Activated CD4-positive, alpha-beta T cell treated with anti-CD3 and anti-CD28 coated beads, Interleukin-2, Interleukin-6, amounts not matched to agents 100 ng/mL and 50 ng/mL, durations not matched to agents 16 hours and 8 hours (primary cell): ENCODE measurements around the gene HLA-A.
"Not testable (repeated sequence)": the region's sequence is repeated elsewhere in the genome, so short reads cannot be mapped to it uniquely, and the experiment has no call there.

Source experiments
- DNase-seq: peaks from one replicate; pipeline ENCODE4 v3.0.0-alpha.2; 2020

The HLA-A gene

GRCh38 chr6:29963697-29964096 is 21.4 kb downstream of the HLA-A start:
- not testable (repeated sequence) for DNase-seq

- DNase-seq = no peak
Observed at GRCh38 chr6:29964518-29964886, 22.2 kb downstream of the HLA-A start.

DNA sequence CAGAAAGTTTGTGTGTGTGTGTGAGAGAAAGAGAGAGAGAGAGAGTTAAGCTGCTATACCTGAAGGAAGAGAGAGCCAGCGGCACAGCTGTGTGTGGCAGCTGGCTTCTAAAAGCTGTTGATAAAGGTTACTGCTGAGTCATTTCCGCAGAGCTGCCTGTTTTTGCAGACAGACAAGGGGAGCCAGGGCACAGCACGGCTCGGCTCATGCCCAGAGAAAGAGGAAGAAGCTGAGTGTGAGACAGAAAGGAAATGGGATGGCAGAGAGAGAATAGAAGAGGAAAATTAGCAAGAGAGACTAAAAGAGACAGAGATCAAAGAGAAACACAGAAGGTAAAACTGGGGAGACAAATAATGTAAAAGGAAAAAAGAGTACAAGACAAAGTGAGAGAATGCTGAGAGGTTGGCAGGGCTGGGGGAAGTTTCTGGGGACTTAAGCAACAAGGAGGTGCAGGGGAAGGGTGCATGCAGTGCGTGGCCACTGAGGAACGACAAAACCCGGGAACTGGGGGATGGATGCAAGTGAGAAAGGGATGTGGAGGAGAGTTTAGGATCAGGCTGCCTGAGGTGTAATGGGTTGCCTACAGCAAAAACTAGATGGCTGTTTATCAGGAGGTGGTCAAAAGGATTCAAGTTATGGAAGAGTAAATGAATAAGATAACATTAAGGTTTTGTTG is 22.7 kb downstream of the HLA-A start:
- peak; percentile 93 for DNase-seq

DNA sequence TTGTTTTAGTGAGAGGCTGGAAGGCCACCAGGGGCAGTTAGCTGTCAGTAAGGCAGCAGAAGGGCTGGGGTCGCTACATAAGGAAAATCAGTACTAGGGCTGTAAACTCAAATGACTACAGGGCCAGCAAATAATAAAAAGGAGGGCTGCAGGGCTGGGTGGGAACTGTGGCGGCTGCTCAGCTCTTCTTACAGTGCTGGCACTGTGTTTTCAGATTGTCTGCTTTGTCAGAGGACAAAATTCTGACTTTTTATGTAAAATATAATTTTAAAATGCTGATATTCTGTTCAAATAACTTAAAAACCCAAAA is 23.2 kb downstream of the HLA-A start:
- DNase-seq = no peak

DNA sequence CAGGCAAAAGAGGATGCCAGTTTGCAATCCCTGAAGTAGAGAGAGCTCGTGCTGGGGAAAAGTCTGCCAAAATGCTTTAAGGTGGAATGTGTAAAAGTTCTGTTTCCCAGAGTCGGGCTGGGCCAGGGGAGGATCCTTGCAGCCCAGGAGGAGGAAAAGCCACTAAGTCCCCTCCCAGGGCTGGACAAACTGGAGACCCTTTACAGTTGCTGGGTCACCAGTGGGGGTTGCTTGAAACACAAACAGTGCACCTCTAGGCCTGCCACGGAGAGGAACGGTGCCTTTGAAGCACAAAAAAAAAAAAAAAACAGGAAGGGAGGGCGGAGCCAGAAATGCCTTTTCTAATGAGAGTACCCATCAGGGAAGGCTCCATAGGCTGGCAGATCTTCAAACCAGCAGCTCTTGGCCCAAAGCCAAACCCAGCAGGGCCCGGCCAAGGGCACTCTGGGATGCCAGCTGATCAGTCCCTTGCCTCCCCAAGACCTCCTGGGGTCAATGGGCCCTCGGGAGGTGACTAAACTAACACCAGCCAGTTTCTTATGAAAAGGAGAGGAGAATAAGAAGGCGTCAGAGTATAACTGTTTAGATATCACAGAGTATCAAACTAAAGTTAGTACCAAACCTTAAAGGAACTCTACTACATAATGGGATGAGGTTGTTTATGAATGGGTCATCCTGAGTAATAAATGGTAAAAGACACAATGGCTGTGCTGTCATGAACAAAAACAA is 23.7 kb downstream of the HLA-A start:
- DNase-seq = peak; percentile 79

DNA sequence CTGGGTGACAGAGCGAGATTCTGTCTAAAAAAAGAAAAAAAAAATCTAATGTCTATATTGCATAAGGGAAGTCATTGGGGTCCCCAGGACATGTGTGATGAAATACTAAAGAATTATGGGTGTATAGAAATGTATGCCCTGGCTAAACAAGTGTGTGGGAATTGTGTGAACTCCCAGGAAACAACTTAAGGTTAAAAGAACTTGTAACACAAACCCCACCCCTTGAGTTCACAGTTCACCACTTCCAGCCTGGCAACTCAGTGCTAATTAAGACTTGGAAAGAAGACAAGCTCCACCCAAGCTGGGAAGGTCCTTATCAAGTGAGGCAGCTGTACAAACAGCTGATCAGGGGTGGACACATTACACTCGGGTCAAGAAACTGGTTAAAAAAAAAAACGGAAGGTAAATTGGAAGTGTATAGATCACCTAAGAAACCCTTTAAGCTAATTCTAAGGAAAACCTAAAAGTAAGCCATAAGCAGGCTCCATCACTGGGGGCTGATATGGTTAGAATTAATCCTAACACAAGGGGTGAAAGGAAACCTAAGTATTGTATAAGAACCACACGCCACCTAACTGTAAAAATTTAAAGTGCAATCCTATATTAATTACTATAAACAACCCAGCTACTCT is 25.2 kb downstream of the HLA-A start:
- peak; percentile 13 for DNase-seq

- DNase-seq = no peak
Observed at GRCh38 chr6:29968130-29968529, 25.8 kb downstream of the HLA-A start.

GRCh38 chr6:29968905-29969304 is 26.6 kb downstream of the HLA-A start:
- DNase-seq = no peak

DNA sequence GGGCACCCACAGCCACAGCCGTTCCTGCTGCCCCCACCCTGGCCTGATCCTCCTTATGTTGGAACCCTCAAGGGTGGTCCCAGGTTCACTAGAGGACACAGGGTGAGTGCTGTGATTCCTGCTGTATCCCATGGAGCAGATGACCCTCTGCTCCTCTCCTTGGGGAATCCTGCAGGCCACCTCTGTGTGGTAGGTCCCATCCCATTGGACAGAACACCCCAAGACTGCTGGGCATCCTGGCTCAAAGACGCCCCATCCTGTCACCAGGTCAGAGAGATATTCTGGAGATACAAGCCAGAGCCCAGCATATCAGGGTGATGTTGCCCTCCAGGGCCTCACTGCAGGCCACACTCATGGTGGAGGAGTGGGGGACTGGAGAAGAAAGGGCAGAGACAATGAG is 28.4 kb downstream of the HLA-A start:
- DNase-seq = no peak

DNA sequence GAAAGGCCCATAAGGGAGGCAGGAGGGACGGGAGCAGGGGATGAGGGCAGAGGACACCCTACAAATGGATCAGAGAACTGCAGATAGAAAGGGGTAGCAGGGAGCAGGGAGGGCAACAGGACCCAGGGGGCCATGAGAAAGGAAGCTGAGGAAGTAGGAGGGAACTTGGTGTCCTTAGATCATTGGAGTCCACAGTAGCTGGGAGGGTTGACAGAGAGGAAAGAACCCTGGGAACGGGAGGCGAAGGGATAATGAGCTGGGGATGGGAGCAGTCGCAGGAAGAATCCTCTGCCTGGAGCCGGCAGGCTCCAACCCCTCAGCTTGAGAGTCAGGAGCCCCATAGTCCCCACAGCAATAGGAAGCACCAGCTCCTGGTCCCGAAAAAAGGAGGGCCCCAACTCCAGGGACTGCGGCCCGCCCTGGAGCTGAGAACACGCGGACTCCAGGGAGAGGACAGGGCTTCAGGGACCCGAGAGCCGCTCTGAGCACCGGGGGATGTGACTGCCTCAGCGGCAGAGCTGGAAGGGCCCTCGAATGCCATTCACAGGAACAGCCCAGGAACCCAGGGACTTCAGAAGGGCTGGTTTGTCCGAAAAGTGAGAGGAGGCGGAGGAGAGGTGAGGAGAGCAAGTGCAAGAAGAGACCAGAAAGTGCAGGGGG is 32.7 kb downstream of the HLA-A start:
- DNase-seq = no peak

DNA sequence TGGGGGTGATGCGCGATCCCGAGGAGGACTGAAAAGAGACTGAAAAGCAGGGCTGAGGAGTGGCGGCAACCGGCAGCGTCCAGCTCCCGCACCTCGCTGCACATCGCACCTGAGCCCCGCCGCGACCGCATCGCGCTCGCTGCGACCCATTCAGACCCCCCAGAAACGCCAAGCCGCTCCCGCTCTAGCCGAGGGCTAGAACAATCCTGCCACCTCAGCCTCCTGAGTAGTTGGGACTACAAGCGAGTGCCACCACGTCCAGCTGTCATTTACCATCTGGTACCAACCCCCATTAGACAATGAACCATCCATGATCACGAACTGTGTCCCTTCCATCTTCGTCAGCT is 33.2 kb downstream of the HLA-A start:
- no peak for DNase-seq

DNA sequence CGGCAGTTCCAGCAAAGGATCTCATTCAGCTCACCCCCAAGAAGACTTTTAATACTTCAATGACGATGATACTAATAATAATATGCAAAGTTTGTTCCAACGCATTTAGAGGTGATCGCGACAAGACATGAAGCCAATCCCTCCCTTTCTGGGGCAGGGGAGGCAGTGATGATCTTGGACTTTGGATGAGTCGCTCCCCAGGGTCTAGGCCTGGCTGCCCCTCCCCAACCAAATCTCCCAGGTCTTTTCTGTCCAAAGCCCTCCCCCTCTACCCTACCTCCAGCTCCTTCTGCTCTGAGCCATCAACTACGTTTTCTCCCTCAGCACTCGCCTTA is 33.9 kb downstream of the HLA-A start:
- no peak for DNase-seq

DNA sequence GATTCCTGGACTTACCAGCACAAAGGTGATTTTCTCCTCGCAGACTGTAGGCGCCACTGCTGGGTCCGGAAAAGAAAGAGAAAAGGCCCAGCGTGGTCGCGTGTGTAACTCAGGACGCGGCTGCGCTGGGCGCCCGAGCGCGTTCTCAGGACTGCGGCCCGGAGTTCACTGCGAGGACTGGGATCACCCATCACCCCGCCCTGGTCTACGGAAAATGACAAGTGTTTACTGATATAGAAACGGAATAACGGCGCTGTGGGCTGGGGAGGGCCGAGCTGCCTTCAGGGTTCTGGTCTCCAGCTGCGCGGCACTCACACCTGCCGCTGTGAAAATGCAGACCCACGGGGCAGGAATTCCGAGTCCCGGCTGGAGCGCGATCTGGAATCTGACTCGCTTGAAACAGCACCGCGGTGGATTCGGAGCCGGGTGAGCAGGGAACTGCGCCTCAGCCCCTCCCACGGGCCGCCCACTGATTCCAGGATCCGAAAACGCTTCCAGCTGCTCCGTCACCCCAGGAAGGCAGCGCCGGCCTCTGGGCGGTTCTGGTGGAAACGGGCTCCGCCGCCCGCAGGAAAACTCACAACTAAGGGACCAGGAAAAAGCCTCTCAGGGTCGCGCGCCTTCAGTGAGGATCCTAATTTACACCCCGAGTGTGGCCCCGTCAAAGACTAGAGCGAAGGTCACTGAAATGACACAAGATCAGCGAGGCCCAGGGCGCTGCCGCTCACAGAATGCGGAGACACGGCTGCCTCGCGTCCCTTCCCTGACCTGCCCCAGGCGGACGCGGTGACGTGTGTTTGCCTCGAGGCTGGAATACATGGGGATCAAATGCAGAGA is 34.5 kb downstream of the HLA-A start:
- peak; percentile 63 for DNase-seq

GRCh38 chr6:29977425-29977727 is 35.0 kb downstream of the HLA-A start:
- no peak for DNase-seq

GRCh38 chr6:29980013-29980412 is 37.7 kb downstream of the HLA-A start:
- DNase-seq = not testable (repeated sequence)

- no peak for DNase-seq
Observed at GRCh38 chr6:29980511-29980910, 38.2 kb downstream of the HLA-A start.

DNA sequence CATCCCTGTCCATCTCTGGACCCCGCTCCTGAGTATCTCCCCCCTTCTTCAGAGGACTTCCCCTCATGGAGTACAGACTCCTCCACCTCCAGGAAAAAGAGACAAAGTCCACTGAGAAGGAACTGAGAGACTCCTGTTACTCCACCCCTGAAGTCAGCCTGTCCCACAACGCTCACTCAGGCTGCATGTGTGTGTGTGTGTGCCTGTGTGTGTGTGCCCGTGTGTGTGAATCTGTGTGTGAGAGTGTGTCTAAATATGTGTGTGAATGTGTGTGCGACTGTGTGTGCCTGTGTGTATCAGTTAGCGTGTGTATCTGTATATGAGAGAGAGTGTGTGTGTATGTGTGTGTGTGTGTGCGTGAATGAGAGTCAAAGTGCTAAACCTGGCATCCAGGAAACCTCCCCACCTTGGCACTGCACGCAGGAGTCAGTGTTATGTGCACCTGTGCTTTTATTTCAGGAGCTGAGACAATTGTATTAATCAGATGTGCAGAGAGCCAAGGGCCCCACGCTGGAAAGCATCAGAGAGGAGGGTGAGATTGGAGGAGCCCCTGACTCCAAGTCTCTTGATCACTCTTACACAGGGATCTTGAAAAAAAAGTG is 39.0 kb downstream of the HLA-A start:
- no peak for DNase-seq

DNA sequence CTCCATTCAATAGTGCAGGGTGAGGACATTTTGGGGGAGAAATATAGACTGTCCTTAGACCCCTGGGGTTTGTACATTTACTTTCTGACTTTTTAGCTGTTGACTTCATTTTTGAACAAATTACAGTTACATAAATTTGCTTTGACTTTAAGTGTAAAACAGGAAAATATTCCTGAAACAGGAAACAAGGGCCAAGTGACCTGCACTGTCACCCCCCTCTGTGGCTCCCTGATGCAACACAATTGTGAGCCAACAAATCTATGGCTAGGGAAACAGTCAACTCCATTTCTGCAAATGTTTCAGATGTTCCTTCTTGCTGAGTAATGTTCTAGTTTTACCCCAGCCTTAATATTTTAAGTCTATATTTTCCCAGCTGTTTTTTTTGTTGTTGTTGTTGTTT is 39.8 kb downstream of the HLA-A start:
- DNase-seq = no peak

GRCh38 chr6:29984232-29984631 is 41.9 kb downstream of the HLA-A start:
- no peak for DNase-seq

- DNase-seq = no peak
Observed at GRCh38 chr6:29984992-29985391, 42.7 kb downstream of the HLA-A start.

GRCh38 chr6:29986179-29986781 is 43.9 kb downstream of the HLA-A start:
- no peak for DNase-seq

DNA sequence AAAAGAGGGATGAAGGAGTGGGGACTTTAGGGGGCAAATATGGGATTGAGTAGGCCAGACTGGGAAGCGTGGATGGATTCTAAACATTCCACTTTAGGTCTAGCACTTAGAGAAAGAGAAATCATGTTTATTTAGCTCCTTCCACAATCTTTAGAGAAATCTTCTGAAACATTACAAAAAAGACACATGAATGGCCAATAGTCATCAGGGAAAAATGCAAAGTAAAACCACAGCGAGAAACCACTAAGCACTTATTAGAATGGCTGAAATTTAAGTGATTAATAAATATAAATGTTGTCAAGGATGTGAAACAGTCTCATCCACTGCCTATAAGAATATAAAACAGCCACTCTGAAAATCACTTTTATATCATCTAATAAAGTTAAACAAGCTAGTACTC is 46.9 kb downstream of the HLA-A start:
- DNase-seq = no peak

DNA sequence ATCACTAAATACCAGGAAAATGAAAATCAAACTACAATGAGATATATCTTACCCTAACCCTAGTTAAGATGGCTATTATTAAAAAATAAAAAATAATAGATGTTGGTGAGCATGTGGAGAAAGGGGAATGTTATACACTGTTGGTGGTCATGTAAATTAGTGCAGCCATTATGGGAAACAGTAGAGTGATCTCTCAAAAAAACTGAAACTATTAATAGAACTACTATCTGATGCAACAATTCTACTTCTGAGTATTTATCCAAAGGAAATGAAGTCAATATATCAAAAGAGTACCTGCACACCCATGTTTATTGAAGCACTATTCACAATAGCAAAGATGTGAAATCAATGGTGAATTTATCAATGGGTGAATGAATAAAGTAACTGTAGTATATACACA is 48.6 kb downstream of the HLA-A start:
- no peak for DNase-seq
